IPS DF 19.7 (cell line): ENCODE measurements around the gene GOLM1.

Experiments used
- DNase-seq: peaks from one replicate; pipeline ENCODE4 v3.0.0-alpha.2; 2013; ENCODE audit warnings: low read depth, low spot score

Gene GOLM1

DNA sequence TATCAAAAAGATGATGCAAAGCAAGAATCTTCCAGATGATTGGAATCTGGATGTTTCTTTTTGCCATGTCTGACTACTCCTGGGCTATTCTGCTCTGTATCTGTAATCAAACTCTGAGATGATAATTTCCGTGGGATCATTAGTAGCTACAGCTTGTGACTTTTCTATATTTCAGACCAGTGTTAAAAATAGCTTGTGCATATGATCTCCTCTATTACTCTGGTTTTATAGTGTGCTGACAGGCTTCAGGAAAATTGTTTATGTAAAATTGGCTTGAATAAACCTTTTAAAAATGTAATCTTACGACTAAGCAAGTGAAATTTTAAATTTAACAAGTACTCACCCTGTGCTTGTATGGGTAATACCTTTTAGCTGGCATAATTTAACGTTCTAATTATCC, 118.0 kb downstream of the GOLM1 start:
- DNase-seq = no peak

DNA sequence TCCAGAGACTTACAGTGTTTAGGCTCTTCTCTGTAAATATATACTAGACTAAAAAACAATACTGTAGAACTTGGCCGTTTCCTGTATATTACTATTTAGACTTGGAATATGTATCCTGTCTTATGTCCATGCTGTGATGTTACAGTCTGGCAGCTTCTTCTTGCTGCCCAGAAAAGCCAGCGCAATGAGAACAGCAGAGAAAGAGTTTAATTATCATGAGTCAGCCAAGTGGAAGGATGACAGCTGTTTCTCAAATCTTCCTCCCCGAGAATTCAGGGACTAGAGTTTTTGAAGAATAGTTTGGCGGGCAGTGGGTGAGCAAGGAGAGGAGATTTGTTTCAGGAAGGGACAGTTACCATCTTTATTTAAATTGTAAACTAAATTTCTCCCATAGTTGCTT, 120.9 kb downstream of the GOLM1 start:
- no peak for DNase-seq
